Activated naive CD4-positive, alpha-beta T cell (primary cell): ENCODE results near the gene TXLNA.

ENCODE experiments used
- DNase-seq, 4 experiments: peaks; one replicate each; lab custom pipeline; 2025; lab: John Stamatoyannopoulos, UW

Gene TXLNA

DNA sequence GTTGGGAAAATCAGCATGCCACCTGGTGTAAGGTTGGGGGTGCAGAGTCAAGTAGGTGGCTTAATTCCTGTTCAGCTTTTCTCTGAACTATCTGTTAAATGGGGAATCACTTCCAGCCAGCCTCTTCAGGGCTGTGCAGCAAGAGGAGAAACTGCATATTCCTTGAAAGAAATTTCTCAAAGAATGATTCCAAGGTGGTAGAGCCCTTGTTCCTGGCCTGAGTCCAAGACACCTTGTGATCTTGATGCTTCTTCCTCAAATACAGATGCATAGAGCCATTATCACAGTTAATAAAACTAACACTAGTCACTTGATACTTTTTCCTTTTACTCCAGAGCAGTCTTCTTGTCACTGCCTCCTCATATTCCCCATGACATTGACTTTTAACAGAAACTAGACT lies 5.2 kb downstream of the TXLNA start:
- DNase-seq: no peak

DNA sequence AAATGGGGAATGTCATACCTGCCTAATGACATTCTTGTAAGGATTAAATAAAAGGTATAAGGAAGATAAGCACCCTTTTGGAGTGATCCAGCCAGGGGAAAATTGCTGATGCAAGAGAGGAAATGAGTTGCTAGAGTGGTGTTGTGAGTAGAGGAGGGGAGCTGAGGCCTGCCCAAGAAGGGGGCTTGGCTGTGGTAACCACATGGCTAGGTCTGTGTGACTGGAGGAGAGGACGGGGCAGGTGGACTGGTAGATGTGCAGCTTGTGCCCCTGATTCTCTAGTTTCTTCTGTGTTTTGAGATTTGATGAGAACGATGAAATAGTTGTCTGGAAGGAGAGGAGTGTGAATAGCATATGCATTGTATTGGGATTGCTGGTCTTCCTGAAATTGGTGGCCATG lies 6.6 kb downstream of the TXLNA start:
- DNase-seq: no peak

DNA sequence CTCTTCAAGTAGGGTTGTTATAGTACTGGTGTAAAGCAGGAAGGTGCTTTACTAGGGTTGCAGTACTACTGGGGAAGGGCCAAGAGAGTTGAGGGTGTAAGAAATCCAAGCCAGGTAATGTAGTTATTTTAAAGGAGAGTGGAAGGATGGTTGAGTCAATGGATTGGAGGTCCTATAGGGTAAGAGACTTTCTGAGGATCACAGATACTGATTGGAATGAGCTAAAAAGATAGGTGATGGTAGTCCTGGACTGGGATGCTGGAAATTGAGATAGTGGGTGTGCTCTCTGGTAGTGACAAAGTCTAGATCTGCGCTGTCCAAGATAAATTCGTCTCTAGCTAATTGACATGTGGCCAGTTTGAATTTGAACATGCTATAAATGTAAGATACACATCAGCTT lies 7.0 kb downstream of the TXLNA start:
- DNase-seq: no peak

DNA sequence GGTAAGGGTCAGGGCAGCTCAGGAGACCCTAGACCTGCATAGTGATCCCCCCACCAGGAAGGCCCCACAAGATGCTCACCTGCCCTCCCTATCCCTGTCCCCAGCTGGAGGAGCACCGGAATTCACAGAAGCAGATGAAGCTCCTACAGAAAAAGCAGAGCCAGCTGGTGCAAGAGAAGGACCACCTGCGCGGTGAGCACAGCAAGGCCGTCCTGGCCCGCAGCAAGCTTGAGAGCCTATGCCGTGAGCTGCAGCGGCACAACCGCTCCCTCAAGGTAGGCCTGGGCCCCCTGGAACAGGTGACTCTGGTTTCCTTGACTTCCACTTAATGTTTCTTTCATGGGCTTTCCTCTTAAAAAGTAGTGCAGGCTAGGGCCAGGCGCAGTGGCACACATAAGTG lies 8.4 kb downstream of the TXLNA start:
- DNase-seq: no peak

DNA sequence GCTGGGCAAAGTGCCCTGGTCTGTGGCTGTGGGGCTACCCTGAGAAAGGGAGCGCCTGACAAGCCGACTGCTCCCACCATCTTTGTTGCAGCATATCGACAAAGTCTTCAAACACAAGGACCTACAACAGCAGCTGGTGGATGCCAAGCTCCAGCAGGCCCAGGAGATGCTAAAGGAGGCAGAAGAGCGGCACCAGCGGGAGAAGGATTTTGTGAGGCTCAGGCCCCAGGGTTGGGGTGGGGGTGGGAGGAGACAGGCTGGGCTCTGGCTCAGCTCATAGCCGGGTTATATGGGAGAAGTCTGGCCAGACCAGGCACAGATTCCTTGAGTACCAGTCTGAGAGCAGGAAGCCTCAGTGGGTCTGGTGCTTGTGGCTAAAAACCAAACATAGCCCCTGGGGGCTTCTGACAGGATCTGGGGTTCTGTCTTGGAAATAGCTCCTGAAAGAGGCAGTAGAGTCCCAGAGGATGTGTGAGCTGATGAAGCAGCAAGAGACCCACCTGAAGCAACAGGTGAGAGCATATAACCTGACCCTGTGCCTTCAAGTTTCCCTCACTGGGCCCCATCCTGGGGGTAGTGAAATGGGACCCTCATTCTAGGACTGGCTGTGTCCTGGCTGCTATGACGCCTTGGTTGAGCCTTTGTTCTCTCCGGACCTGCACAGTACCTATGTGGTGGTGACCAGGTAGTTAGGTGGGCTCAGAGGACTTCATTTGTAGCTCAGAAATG lies 12.9 kb downstream of the TXLNA start:
- no peak for DNase-seq

DNA sequence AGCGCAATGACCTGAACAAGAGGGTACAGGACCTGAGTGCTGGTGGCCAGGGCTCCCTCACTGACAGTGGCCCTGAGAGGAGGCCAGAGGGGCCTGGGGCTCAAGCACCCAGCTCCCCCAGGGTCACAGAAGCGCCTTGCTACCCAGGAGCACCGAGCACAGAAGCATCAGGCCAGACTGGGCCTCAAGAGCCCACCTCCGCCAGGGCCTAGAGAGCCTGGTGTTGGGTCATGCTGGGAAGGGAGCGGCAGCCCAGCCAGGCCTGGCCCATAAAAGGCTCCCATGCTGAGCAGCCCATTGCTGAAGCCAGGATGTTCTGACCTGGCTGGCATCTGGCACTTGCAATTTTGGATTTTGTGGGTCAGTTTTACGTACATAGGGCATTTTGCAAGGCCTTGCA lies 15.5 kb downstream of the TXLNA start:
- DNase-seq: no peak

DNA sequence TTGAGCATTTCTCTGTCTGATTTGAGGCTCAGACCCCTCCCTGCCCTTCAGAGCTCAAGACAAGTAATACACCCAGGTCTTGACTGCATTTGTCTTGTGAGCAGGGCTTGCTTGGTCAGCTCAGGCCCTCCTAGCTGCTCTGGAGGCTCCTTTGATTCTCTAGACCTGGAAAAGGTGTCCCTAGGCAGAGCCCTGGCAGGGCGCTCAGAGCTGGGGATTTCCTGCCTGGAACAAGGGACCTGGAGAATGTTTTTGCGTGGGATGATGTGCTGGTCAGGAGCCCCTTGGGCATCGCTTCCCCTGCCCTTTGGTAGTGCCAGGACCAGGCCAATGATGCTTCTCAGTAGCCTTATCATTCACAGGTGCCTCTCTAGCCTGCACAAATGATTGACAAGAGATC lies 16.1 kb downstream of the TXLNA start:
- no peak for DNase-seq

DNA sequence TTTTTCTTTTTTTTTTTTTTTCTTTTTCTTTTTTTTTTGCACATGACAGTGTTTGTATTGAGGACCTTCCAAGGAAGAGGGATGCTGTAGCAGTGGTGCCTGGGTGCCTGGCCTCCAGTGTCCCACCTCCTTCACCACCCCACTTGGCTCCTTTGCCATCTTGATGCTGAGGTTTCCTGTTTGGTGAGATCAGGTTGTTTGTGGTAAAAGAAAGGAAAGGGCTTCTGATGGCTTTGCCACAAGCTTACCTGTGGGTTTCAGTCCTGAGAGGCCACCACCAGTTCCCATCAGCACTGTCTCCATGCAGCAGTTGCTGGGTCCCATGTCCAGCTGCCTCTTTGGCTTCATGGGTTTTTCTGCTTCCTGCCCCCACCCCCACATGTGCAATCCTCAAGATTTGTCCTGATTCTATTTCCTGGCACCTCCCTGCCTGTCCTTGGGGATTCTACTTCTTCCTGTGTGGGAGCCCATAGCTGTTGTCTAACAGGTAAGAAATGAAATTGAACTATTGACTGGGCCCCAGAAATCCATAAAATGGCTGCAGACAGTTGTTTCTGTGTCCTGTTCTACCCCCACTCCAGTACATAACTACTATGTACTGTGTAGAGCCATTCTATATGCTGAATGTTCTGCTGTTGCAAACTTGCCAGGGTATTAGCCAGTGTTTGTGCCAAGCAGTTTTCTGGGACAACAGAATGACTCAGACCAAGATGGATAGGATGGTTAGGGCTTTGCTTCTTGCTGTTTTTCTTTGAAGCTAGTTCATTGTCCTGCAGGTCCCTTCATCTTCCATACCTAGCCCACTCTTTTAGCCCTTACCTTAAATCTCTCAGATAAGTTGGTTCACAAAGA lies 16.7 kb downstream of the TXLNA start:
- no peak for DNase-seq

DNA sequence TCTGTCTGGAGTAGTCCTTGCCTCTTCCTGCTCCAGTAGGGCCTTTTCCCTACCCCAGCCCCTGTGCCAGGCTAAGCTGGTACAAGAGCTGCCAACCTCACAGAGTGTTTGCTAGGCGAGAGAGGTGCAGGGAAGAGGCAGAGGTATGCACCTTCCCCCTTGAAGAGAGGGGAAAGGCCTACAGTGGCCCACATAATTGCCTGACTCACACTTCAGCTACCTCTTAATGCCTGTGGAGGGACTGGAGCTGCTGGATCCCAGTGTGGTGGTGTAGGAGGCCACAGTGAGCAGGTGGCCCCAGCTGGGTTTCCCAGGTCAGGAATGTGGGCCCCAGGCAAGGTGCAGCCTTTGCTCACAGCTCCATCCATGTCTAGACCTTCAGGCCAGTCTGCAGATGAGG lies 17.6 kb downstream of the TXLNA start:
- no peak for DNase-seq

DNA sequence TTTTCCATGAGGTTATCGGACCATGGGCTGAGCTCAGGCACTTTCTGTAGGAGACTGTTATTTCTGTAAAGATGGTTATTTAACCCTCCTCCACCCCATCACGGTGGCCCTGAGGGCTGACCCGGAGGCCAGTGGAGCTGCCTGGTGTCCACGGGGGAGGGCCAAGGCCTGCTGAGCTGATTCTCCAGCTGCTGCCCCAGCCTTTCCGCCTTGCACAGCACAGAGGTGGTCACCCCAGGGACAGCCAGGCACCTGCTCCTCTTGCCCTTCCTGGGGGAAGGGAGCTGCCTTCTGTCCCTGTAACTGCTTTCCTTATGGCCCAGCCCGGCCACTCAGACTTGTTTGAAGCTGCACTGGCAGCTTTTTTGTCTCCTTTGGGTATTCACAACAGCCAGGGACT lies 18.4 kb downstream of the TXLNA start:
- DNase-seq: no peak

DNA sequence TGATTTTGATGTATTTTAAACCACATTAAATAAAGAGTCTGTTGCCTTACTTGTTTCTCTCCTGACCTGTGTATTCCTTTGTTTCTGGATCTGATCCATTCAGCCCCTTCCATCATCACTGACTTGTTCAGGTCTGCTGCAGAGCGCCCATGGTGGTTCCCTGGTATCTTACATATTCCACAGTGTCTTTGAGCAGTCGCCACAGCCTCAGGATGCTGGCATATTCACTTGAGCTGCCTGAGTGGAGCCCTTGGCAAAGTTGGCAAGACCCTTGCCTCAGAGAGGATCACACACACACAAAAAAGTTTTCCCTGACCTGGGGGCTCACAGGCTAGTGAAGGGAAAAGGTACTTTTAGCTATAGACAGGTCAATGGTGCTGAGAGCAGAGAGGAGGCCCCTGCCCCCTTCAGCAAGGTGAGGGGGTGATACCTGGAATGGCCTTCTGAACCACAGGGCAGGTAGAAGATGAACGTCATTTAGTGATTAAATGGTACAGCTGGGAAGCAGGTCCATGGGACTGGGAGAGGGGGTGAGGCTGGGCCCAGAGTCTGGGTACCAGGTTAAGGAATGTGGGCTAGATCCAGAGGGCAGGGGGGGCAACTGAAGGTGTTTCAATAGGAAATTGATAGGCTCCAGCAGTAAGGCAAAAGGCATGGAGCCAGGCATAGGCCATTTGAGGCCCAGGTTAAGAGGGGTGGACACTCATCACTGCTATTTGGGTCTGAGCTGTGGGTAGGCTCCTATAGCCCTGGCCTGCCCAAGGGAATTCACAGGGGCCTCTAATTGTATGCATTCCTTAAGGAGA lies 19.0 kb downstream of the TXLNA start:
- no peak for DNase-seq

DNA sequence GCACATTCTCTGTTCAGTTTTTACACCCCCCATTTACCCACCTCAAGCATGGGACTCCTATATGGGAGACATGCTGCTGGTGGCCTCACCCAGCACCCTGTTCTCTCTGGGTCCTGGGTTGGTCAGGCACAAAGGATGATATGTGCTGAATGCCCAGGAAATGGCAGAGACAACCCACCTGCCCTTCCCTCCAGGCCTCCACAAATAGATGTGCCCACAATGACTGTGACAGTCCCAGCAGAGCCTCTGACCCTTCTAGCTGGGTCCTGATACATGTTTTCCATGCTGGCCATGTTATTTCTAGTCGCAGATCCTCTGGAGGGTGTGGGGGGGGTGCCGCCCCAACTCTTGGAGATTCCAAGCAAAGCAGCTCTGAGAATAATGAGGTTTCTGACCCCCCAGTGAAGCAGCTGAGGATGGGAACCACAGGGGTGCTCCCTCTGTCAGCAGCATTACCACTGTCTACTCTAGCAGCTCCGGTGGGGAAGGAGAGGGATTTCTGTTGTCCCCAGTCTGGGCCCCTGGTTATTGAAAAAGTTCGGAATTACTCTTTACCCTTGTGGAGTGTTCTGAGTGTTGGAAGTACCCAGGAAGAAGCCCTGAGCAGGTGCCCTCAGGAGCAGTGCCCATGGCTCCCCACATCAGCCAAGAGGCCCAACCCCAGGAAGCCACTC lies 19.7 kb downstream of the TXLNA start:
- no peak for DNase-seq

DNA sequence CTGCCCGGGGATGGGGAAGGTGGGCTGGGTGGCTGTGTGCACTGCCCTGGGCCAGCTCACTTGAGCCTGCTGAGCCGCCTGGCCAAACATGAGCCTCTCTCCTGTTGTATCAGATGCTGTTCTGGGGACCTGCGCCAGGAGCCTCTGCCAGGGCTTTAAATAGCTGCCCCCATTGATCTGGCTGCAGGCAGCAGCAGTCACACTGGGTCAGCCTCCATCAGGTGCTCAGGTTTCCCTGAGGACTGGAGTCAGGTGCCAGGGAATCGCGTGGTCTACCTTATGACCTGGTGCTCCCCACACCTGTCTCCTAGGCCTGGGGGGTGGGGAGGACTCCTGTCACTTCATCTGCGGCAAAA lies 20.2 kb downstream of the TXLNA start:
- DNase-seq: no peak

DNA sequence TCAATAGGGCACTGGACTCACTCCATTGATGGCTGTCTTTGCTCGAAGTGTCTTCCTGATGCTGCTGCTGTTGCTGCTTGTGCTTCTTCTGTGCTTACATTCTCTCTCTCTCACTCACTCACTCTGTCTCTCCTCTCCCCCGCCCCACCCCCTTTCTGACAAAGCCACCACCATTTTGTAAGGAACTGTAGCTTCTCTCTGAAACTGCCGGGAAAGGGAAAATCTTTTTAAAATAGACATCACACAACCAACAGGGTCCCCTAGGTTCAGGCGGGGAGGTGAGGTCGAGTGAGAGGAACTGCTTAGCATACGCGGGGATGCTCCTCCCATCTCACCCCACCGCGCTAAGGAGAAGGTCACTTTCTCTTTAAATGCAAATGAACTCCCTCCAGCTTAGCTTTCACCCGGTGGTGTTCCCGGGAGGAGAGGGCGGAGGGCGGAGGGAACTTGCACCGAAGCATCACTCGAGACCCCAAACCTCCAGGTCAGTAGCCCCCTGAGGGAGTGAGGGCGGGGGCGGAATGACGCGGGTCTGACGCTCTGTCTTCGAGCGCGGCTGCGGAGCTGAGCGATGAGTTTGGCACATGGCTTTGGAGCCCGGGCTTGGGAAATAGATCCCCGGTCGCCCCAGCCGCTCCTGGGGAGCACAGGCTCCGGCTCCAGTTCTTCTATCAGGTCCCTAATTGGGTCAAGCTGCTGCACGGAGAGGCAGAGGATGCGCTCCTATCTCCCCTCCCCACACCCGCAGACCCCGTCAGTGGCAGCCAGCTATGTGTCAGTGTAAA lies 20.9 kb downstream of the TXLNA start, which contains the start of gene CCDC28B:
Gene CCDC28B (plus strand): TSS at position 370 of the 785 bp plus-strand sequence. CDS start 1,341 bp downstream, outside the sequence.
- peak in 2 of 4 experiments; percentile 17 to 40 for DNase-seq

DNA sequence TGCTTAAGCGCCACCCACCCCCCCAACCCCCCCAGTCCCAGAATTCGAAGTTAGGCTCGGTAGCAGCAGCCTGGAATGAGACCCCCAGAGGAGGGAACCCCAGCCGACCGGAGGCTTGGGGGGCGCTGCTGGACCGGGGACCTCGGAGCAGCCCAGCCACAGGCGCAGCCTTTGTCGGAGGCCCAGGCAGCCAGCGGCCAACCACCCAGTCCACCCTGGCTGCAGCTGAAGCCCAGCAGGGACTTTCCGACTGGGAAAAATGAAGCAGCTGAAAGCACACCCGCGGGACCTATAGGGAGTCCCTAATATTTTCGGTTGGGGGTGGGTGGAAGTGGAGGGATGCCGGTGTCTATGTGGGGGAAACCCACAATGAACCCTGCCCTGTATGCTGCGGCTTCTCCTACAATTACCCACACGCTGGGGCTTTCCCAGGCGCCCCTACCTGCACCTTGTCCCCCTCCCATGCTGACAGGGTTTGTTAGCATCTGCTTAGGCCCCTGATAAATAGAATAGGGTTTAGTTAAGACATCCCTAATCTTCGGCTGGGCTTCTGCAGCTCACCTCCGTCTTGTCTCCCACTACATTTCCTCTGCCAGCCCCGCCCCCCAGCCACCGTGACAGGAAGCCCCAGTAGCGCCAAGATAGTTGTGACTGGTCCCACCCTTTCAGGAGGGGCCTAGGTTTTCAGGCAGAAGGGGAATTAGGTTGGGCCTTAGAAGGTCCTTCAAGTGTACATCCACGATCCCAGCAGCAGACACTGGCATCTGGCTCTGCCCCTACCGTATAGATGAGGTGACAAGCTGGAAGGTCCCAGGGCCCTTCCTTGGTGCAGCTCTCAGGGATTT lies 21.8 kb downstream of the TXLNA start:
- DNase-seq: peak; percentile 30 to 71 (median 50)

DNA sequence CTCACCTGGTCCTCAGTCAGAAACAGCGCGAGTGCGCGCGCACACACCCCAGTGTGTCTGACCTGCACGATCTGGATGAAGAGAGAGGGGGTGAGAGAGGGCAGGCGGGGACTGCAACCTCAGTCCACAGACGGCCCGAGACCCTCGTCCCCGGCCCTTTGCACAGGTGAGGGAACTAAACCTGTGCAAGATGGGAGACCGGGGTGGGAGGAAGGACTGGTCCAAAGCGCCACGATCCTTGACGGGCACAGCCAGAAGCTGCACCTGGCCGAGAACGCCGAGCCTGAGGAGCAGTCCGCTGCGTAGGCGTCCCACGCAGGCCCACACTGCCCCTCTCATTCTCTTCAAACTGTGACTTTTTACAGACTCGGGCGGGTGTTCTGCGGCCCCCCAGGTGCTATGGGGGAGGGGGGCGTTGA lies 25.5 kb downstream of the TXLNA start:
- no peak for DNase-seq

DNA sequence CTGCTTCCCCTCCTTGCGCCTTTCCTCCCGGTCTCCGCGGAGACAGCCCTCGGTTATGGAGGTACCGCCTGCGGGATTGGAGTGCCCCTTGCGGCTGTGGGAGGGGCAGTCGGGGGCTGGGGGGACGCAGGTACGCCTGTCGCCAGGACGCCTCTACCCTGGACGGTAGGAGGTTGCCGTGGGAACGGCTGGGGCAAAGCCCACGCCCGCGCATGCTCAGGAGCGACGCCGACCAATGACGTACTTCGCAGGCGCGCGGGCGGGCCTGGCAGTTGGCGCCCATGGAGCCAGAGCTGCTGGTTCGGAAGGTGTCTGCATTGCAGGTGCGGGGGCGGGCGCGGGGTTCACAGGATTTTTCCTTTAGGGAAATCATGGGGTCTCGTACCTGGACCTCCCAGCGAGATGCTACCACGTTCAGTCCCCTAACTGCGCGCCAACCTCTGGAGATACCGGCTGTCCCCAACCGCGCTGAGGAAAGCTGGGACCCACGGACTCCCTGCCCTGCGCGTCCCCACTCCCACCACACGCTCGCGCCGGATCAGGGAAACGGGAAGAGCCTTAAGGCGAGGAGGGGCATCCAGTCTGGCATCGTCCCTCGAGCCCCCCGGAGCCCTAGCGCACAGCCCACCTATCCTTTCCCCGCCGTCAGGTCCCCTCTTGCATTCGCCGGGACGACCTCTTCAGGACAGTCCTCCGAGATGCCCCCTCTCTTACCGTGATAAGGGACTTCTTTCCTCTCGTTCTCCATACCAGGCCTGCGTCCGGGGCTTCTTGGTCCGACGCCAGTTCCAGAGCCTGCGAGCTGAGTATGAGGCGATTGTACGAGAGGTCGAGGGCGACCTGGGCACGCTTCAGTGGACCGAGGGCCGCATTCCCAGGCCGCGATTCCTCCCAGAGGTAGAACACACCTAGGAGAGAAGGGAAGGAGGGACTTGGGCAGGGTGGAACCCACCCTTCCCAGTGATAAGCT lies 26.2 kb downstream of the TXLNA start, which contains the start of gene IQCC:
Gene IQCC (plus strand): TSS at position 271 of the 970 bp plus-strand sequence. CDS start 11 bp downstream, at position 282.
- DNase-seq: peak; percentile 38 to 79 (median 58)

DNA sequence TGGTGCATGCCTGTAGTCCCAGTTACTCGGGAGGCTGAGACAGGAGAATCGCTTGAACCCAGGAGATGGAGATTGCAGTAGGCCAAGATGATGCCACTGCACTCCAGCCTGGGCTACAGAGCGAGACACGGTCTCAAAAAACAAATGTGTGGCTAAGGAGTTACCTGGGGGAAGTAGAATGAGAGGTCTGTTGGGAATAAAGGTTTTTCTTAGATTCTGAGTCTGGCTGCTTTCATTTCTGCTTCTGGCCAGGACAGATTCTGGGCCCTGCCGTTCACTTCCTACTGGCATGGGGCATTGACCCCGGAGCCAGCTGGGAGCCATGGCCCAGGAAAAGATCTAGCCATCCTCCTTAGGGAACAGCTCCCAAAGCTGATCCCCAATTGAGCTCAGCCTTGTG lies 29.0 kb downstream of the TXLNA start:
- DNase-seq: no peak

DNA sequence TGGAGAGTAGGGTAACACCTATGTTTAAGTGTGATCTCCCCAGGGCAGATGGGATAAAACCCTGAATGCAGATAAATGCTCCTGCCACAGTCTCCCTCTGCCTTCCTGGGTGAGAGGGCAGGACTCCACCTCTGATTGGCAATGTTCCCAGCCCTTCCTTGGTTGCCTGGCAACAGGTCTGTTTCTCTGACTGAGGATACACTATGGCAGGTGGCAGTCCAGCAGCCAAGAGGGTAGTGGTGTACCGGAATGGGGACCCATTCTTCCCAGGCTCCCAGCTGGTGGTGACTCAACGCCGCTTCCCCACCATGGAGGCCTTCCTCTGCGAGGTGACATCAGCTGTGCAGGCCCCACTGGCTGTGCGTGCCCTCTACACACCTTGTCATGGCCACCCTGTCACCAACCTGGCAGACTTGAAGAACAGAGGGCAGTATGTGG lies 29.4 kb downstream of the TXLNA start, which contains the start of gene DCDC2B:
Gene DCDC2B (plus strand): TSS at position 199 of the 438 bp plus-strand sequence. CDS start 5 bp downstream, at position 204.
- no peak for DNase-seq
